ENCODE data around the gene GET3. TPM values are rescaled to one million over a fixed set of nuclear protein-coding genes. Genes with fewer than 3 reads are reported as not detected.

The GET3 gene
- total RNA-seq, 2 donors from 2014 or later: 30.7 to 50.0 TPM

GRCh38 chr19:12774588-12775555 lies 37.6 kb downstream of the GET3 start, which contains the start of gene HOOK2:
Gene HOOK2 (minus strand): TSS chr19:12775552. CDS start chr19:12775449, 103 bp downstream.
- Histone ChIP-seq H3K4me3 (peak within 1 kb of the TSS; percentile 84), H3K36me3 (peaks cover 2% of the 10 kb centered on the region), H3K4me1 (ENCODE audit: control insufficient read depth in 1 of 2, low read depth in 2 of 2) (peaks cover 13 to 69% of the 10 kb centered on the region in 2 donors), H3K27ac (peak within 1 kb of the TSS; percentile 83 to 84), H3K27me3 (replicated peaks; ENCODE audit: insufficient read depth) (no peaks in the 10 kb centered on the region), H3K9me3 (no peaks in the 10 kb centered on the region)
- ATAC-seq (ENCODE audit: insufficient number of reproducible peaks, low FRiP score, low read depth) (peak; percentile 2), DNase-seq (ENCODE audit: low spot score) (no peak)
- TF ChIP-seq CTCF (IDR thresholded peaks at IDR 0.05): no peak

DNA sequence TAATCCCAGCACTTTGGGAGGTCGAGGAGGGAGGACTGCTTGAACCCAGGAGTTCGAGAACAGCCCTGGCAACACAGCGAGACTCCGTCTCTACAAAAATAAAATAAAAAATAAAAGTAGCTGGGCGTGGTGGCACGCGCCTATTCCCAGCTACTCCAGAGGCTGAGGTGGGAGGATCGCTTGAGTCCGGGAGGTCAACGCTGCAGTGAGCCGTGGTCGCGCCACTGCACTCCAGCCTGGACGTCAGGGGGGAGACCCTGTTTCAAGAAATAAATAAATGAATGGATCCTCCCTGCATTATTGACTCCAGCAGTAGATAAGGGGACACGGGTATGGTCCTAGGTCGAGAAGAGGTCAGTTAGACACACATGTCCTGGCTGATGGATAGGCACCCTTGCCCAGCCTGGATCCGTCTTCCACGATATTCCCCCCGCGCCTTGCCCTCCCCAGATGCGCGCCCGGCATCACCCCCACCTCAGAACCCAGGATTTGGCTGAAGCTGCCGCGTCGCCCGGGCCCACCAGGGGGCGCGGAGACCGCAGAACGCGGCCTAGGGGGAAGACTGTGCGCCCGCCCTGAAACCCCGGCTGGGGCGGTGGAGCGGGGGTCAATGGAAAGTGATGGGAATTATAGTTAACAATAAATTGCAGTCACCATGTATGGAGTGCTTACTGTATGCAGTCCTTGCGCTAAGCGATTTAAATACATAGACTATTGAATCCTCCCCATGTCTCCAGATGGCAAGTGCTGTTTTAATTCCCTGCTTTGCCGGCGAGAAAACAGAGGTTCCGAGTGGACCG lies 40.1 kb downstream of the GET3 start:
- peak; percentile 95 for TF ChIP-seq CTCF (IDR thresholded peaks at IDR 0.05)
- Histone ChIP-seq H3K27me3 (replicated peaks; ENCODE audit: insufficient read depth) (no peaks in the 10 kb centered on the region), H3K36me3 (no peaks in the 10 kb centered on the region), H3K9me3 (no peaks in the 10 kb centered on the region), H3K4me1 (ENCODE audit: control insufficient read depth in 1 of 2, low read depth in 2 of 2) (peaks cover 13 to 63% of the 10 kb centered on the region in 2 donors), H3K4me3 (peak overlapping the region; percentile 85), H3K27ac (peak overlapping the region; percentile 94 to 95)
- DNase-seq (ENCODE audit: low spot score) (no peak), ATAC-seq (ENCODE audit: insufficient number of reproducible peaks, low FRiP score, low read depth) (peak; percentile 31)

DNA sequence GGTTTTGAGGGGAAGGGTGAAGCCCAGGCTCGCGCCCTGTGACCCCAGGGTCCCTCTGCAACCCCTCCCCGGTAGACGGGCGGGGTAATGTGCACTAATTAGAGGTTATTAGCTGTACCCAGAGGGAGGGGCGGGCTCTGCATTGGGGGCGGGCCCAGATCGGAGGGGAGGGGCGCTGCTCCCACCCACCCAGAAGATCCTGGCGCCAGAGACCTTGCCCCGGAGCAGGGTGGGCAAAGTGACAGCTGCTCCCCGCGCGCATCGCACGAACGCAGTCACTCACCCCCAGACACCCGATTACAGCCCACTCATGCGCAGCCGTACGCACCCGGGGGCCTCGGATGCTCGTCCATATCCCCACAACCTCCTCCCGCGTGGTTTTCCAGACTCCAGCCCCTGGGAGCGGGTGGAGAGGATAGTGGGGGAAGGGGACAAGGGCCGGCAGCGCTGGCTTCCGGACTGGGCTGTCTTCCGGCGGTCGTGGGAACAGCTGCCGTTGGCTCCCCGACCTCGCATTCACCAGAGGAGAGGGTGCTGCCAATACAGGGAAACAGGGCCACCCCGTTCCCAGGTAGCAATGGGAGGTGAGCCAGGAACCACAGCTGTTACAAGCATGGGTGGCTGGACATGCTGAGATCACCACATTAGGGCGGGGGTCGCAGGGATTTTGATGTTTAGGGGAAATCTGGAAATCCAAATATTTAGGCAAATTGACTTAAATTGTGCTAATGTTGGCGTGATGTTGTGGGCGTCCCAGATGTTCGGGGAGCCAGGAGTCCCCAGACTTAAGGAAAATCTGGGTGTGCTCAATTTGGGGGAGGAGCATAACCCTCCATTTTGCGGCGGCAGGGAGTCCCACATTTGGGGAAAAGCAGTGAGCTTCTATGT lies 41.0 kb downstream of the GET3 start:
- Histone ChIP-seq H3K4me3 (peak overlapping the region; percentile 85), H3K27ac (peak overlapping the region; percentile 94 to 95), H3K27me3 (replicated peaks; ENCODE audit: insufficient read depth) (no peaks in the 10 kb centered on the region), H3K4me1 (ENCODE audit: control insufficient read depth in 1 of 2, low read depth in 2 of 2) (peaks cover 18 to 61% of the 10 kb centered on the region in 2 donors), H3K9me3 (no peaks in the 10 kb centered on the region), H3K36me3 (no peaks in the 10 kb centered on the region)
- TF ChIP-seq CTCF (IDR thresholded peaks at IDR 0.05): no peak
- DNase-seq (ENCODE audit: low spot score) (no peak), ATAC-seq (ENCODE audit: insufficient number of reproducible peaks, low FRiP score, low read depth) (no peak)

DNA sequence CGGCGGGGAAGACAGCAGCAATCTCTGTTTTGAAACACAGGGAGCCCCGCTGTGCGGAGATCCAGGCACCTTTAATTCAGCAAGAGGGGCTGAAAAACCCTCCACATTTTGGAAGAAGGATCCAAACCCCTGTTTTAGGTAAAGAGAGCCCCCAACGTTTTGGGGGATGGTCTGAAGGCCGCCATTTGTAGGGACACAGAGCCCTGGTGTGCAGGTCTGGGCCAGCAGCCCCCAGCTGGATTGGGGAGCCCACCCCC lies 41.5 kb downstream of the GET3 start:
- Histone ChIP-seq H3K4me1 (ENCODE audit: control insufficient read depth in 1 of 2, low read depth in 2 of 2) (peaks cover 23 to 61% of the 10 kb centered on the region in 2 donors), H3K36me3 (no peaks in the 10 kb centered on the region), H3K27ac (peak overlapping the region; percentile 94 to 95), H3K27me3 (replicated peaks; ENCODE audit: insufficient read depth) (no peaks in the 10 kb centered on the region), H3K9me3 (no peaks in the 10 kb centered on the region), H3K4me3 (peak overlapping the region; percentile 85)
- ATAC-seq (ENCODE audit: insufficient number of reproducible peaks, low FRiP score, low read depth) (no peak), DNase-seq (ENCODE audit: low spot score) (no peak)
- no peak for TF ChIP-seq CTCF (IDR thresholded peaks at IDR 0.05)
